ENCODE data around the gene WTIP. TPM values are rescaled to one million over a fixed set of nuclear protein-coding genes. Genes with fewer than 3 reads are reported as not detected.

The WTIP gene
- total RNA-seq, 1 experiment from 2014 or later: 73.6 TPM

DNA sequence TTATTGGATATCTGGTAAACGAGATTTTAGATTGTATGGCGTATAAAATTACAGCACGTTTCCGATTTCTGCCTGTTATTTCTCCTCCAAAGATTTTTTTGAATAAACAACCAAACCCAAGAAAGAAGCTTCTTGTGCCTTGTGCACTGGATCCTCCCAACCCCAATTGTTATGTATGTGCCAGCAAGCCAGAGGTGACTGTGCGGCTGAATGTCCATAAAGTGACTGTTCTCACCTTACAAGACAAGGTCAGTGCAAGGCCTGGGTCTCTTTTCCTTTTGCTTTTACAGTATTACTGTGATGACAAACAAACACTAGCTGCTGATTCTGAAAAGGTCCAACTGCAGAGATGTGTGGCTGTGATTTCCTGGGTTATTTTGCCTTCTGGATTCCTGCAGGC, 22.9 kb upstream of the WTIP start:
- Histone ChIP-seq H3K4me3 (ENCODE audit: low read depth in 2 of 2, low read length in 2 of 2) (no peak overlapping the region), H3K27me3 (ENCODE audit: control insufficient read depth, insufficient read depth, low read length) (no peaks in the 10 kb centered on the region), H3K27ac (ENCODE audit: low read length) (no peak overlapping the region), H3K9me3 (ENCODE audit: control insufficient read depth, insufficient read depth, low read depth, low read length) (no peaks in the 10 kb centered on the region), H3K4me1 (ENCODE audit: control insufficient read depth, insufficient read depth, low read length) (no peaks in the 10 kb centered on the region), H3K36me3 (ENCODE audit: control insufficient read depth, insufficient read depth, low read length) (peaks cover 59% of the 10 kb centered on the region)
- in situ Hi-C loops (cut with HindIII; ENCODE audit: low pct_unique_long_range_greater_than_20kb, low sequenced_read_pairs) (no loop called here), intact Hi-C loops (cut with micrococcal nuclease; ENCODE audit: unreplicated experiment) (no loop called here)
- CTCF ChIA-PET: no interaction called here
- POLR2A ChIA-PET: no interaction called here
- ATAC-seq (no peak), DNase-seq (ENCODE audit: low read depth, low spot score) (no peak)
- TF ChIP-seq POLR2AphosphoS5 (IDR thresholded peaks at IDR 0.05; ENCODE audit: low read depth, low read length) (no peak), SIN3A (IDR thresholded peaks at IDR 0.05; ENCODE audit: borderline replicate concordance, insufficient read depth, low read depth, low read length) (no peak), TCF7L2 (IDR thresholded peaks at IDR 0.05; ENCODE audit: low read depth, low read length) (no peak)
- TF ChIP-seq, protein P1, sequence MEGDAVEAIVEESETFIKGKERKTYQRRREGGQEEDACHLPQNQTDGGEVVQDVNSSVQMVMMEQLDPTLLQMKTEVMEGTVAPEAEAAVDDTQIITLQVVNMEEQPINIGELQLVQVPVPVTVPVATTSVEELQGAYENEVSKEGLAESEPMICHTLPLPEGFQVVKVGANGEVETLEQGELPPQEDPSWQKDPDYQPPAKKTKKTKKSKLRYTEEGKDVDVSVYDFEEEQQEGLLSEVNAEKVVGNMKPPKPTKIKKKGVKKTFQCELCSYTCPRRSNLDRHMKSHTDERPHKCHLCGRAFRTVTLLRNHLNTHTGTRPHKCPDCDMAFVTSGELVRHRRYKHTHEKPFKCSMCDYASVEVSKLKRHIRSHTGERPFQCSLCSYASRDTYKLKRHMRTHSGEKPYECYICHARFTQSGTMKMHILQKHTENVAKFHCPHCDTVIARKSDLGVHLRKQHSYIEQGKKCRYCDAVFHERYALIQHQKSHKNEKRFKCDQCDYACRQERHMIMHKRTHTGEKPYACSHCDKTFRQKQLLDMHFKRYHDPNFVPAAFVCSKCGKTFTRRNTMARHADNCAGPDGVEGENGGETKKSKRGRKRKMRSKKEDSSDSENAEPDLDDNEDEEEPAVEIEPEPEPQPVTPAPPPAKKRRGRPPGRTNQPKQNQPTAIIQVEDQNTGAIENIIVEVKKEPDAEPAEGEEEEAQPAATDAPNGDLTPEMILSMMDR (IDR thresholded peaks at IDR 0.05): no peak
- TF ChIP-seq, protein P2, sequence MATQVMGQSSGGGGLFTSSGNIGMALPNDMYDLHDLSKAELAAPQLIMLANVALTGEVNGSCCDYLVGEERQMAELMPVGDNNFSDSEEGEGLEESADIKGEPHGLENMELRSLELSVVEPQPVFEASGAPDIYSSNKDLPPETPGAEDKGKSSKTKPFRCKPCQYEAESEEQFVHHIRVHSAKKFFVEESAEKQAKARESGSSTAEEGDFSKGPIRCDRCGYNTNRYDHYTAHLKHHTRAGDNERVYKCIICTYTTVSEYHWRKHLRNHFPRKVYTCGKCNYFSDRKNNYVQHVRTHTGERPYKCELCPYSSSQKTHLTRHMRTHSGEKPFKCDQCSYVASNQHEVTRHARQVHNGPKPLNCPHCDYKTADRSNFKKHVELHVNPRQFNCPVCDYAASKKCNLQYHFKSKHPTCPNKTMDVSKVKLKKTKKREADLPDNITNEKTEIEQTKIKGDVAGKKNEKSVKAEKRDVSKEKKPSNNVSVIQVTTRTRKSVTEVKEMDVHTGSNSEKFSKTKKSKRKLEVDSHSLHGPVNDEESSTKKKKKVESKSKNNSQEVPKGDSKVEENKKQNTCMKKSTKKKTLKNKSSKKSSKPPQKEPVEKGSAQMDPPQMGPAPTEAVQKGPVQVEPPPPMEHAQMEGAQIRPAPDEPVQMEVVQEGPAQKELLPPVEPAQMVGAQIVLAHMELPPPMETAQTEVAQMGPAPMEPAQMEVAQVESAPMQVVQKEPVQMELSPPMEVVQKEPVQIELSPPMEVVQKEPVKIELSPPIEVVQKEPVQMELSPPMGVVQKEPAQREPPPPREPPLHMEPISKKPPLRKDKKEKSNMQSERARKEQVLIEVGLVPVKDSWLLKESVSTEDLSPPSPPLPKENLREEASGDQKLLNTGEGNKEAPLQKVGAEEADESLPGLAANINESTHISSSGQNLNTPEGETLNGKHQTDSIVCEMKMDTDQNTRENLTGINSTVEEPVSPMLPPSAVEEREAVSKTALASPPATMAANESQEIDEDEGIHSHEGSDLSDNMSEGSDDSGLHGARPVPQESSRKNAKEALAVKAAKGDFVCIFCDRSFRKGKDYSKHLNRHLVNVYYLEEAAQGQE (IDR thresholded peaks at IDR 0.05; ENCODE audit: insufficient read depth in 1 of 2, low read depth in 2 of 2, low read length in 1 of 2): no peak
- BruUV-seq (replicated peaks): no TSS peak

DNA sequence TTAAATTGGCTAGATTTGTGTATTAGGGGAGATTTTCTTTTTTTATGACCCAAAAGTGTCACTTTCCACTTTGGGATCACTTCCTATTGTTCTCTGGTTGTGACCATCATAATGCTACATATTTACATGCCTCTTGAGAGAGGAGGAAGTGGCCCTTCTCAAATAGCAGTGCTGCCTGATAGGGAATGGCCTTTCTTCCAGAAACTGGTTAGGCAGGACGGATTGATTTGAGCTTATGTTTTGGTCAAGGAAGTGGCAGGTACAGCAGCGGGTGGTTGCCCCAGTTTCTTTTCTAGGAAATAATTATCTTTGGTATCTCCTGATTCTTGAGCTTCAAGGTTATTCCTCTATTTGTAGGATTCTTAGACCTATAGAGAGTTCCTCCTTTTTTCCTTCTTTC, 21.9 kb upstream of the WTIP start:
- Histone ChIP-seq H3K27me3 (ENCODE audit: control insufficient read depth, insufficient read depth, low read length) (no peaks in the 10 kb centered on the region), H3K9me3 (ENCODE audit: control insufficient read depth, insufficient read depth, low read depth, low read length) (no peaks in the 10 kb centered on the region), H3K4me3 (ENCODE audit: low read depth in 2 of 2, low read length in 2 of 2) (no peak overlapping the region), H3K36me3 (ENCODE audit: control insufficient read depth, insufficient read depth, low read length) (peaks cover 54% of the 10 kb centered on the region), H3K27ac (ENCODE audit: low read length) (no peak overlapping the region), H3K4me1 (ENCODE audit: control insufficient read depth, insufficient read depth, low read length) (no peaks in the 10 kb centered on the region)
- POLR2A ChIA-PET: interaction anchor here (0.6 kb wide), 1 partner anchor 25 kb away, joined by 3 read pairs; no protein-coding TSS in a partner anchor
- TF ChIP-seq POLR2AphosphoS5 (IDR thresholded peaks at IDR 0.05; ENCODE audit: low read depth, low read length) (no peak), TCF7L2 (IDR thresholded peaks at IDR 0.05; ENCODE audit: low read depth, low read length) (no peak), SIN3A (IDR thresholded peaks at IDR 0.05; ENCODE audit: borderline replicate concordance, insufficient read depth, low read depth, low read length) (no peak)
- TF ChIP-seq, protein P2 (IDR thresholded peaks at IDR 0.05; ENCODE audit: insufficient read depth in 1 of 2, low read depth in 2 of 2, low read length in 1 of 2): no peak
- TF ChIP-seq, protein P1 (IDR thresholded peaks at IDR 0.05): no peak
- CTCF ChIA-PET: no interaction called here
- no TSS peak for BruUV-seq (replicated peaks)
- intact Hi-C loops (cut with micrococcal nuclease; ENCODE audit: unreplicated experiment): no loop called here
- ATAC-seq: no peak
- no peak for DNase-seq (ENCODE audit: low read depth, low spot score)
- in situ Hi-C loops (cut with HindIII; ENCODE audit: low pct_unique_long_range_greater_than_20kb, low sequenced_read_pairs): no loop called here
